Epidermal melanocyte (primary cell): ENCODE measurements around the gene NLGN1.

ENCODE experiments used
- DNase-seq: peaks from one replicate; pipeline ENCODE4 v3.0.0; 2011; ENCODE audit warnings: low spot score; ENCODE audit not compliant: insufficient read length

Gene NLGN1

DNA sequence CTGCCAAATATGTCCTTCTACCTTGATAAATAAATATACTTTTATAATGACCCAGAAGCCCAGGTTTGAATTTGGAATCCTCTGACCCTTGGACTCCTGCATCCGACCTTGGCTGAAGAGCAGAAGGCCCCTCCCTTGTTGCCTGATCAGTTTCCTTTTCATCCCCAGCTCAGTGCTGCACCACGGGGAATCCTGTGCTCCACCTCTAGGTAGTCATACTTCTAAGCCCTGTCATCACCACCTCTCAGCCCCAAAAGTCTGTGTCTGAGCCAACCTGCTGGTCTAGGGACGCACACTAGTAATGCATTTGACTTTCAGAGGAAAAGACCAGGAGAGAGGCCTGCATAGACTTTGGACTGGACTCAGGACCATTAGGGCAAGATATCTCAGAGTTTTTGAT lies 310.6 kb downstream of the NLGN1 start:
- DNase-seq: no peak

DNA sequence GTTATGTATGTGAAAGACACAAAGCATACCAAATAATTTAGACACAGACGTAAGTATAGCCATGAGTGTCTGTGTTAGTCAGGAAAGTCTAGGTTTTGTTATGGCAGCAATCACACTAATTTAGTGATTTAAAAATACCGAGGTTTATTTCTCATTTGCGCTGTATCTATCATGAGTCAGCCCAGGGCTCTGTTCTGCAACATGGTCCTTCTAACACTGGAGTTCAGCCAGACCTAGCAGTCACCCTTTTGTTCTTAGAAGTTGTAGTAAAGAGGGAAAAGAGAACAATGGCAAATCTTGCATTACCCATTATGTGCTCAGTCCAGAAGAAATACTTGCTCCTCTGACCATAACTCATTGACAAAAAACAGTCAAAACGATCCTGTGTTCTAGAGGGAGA lies 311.5 kb downstream of the NLGN1 start:
- DNase-seq: no peak

DNA sequence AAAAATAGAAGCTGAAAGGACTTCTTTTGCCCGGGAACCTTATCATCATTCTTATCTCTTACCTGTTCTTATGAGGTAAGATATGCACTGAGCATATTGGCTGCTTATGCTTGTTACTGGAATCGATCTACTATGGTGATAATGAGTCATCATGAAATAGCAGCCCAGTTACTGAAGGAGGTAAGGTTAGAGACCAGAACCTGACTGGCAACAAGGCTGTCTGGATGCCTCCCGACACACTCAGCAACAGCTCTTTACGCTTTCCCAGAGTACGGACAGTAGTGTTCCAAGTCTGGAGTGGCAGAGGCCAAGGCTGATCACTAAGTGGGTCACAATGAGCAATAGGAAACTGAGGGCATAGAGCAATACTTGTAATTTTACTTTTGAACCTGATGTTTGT lies 314.1 kb downstream of the NLGN1 start:
- no peak for DNase-seq

GRCh38 chr3:173719585-173719984 lies 322.0 kb downstream of the NLGN1 start:
- no peak for DNase-seq

- no peak for DNase-seq
These were observed 328.0 kb downstream of the NLGN1 start for GRCh38 chr3:173725507-173725906.

- no peak for DNase-seq
These were observed 332.8 kb downstream of the NLGN1 start for GRCh38 chr3:173730391-173730790.

DNA sequence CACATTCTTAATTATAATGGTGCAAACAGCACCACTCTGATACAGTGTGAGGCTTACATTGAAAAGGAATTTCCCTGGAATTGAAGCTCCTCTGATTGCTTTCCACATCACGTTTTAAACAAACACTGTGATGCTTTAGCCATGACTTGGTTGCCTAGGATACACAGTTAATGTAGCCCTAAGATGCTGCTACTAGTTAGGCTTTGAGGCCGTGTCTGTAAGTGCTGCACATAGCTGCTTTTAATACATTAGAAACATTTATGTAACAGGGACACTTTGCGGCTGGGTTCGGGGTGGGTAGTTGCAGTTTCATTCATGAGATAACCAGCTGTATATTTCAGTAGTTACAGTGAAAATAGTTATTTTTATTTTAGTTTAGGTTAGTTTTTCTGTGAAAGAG lies 334.7 kb downstream of the NLGN1 start:
- no peak for DNase-seq

DNA sequence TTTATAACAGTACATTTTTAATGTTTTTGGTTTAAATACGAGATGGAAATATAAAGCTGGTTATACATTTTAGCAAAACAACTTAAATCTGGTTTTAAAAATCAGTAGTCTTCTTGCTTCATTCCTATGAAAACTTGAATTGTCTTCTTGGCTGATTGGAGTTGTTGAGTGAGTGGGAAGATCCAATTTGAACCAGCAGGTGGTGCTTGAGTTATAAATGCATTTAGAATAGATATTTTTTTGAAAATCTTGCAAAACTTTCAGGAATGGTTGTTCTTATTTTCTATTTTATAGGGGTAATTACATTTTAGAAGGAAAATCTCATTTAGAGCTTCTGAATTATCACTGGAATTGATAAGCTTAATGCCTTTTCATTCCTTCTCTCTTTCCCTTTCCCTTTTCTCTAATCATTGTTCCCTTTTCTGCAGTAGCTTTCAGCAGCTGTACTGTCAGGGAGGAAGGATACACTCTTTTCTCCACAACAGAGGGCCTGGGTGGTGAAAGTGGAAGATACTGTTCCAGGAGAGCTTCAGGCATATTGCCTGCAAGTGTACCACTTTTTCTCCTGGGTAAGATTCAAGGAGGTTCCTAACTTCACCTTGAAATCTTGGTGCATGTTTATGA lies 335.6 kb downstream of the NLGN1 start:
- no peak for DNase-seq

DNA sequence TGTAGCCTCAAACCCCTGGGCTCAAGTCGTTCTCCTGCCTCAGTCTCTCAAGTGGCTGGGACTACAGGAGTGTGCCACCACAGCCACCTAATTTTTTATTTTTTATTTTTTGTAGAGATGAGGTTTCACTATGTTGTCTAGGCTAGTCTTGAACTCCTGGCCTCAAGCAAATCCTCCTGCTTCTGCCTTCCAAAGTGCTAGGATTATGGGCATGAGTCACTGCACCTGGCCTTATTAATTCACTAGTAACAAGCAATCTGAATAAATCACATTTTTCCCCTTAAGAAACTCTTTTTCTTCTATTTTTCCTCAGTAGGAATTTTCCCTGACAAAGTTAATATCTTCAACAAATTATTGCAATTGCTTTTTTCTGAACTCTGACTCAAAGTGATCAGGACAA lies 336.9 kb downstream of the NLGN1 start:
- DNase-seq: no peak

- no peak for DNase-seq
These were observed 337.4 kb downstream of the NLGN1 start for GRCh38 chr3:173734895-173735294.

GRCh38 chr3:173735841-173736240 lies 338.3 kb downstream of the NLGN1 start:
- no peak for DNase-seq

DNA sequence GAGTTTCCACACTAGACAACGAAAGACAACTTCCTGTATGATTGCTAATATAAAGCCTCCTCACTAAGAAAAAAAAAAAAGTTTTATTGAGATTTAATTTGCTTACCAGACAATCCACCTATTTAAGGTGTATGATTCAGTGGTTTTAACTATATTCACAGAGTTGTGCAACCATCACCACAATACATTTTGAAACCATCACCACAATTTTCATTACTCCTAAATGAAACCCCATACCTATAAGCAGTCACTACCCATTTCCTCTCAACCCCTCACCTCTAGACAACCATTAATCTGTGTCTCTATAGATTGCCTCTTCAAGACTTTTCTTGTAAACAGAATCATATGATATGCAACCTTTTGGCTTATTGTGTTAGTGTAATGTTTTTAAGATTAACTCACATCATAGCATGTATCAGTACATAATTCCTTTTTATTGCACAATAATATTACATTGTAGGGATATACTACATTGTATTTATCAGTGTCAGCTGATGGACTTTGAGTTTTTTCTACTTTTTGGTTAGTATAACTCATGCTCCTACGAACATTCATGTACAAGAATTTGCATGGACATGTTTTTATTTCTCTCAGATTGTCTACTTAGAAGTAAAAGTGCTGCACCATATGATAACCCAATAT lies 339.7 kb downstream of the NLGN1 start:
- DNase-seq: no peak

GRCh38 chr3:173739726-173740125 lies 342.2 kb downstream of the NLGN1 start:
- no peak for DNase-seq

- no peak for DNase-seq
These were observed 344.9 kb downstream of the NLGN1 start for GRCh38 chr3:173742491-173742890.

GRCh38 chr3:173743111-173743510 lies 345.6 kb downstream of the NLGN1 start:
- DNase-seq: no peak

DNA sequence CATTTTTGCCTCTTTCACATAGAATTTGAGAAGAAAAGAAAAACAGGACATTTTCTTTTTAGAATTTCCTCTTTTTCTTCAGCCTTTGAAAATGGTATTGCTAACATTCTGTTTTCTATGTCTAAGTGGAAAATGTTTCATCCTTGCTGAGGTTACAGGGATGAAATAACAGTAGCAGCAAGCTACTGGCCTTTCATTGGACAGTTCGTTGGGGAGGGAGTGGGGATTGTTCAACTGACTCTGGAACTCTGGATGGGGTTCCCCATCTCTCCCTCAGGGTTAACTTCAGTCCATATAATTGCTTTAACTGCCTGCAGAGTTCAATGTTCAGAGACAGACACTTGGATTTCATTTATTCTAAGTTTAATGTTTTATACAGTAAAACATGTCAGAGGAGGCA lies 346.0 kb downstream of the NLGN1 start:
- no peak for DNase-seq

DNA sequence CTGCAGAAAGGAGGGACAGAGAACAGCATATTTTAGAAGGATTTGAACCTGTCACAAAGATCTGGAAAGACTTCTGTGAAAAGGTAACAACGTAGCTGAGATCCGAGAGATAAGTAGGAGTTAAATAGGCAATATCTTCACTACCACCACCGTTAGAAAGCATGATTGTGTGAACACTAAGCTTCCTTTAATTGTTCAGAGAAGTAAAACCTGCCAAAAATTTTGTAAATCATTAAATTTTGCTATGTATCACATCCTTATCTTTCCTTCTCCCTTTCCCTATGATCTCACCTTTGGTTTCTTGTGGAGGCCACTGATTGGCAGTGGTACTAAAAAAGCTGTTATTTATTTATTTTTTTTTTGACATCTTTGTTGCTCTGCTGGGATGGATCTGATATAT lies 346.9 kb downstream of the NLGN1 start:
- DNase-seq: no peak

DNA sequence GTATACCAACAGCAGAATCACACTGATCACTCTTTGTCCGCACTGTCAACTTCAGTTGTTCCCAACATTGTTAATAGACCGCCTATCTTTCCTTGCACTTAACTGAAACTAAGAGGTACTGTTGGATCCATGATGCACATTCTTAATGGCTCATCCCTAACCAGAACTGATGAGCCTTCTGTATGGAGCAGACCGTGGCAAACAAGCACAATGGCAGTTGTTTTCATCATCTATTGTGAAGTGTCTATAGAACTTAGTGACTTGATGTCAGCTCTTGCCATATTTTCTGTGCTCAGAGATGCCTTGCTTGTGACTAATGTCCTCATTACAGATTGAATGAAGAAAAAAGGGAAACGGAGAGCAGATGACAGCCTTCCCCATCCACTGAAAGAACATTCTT lies 347.4 kb downstream of the NLGN1 start:
- DNase-seq: no peak

- DNase-seq: no peak
These were observed 348.6 kb downstream of the NLGN1 start for GRCh38 chr3:173745952-173746682.

GRCh38 chr3:173747427-173747826 lies 349.9 kb downstream of the NLGN1 start:
- DNase-seq: no peak

DNA sequence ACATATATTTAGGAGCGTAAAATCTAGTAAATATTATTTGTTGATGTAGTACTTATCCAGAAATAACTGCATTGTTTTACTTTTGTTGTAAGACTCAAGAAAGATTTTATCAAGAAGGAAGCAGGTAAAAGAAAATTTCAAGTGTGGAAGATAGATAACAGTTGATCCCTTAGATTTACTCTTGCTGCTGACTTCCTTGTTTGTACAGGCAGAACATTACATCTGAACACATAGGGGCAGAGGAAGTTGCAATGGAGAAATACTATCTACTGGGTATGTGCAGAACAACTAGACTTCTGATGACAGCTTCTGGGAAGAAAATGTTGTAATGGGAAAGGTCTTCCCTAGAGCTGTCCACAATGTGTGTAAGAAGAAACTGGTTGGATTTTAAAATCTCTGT lies 350.6 kb downstream of the NLGN1 start:
- DNase-seq: no peak

DNA sequence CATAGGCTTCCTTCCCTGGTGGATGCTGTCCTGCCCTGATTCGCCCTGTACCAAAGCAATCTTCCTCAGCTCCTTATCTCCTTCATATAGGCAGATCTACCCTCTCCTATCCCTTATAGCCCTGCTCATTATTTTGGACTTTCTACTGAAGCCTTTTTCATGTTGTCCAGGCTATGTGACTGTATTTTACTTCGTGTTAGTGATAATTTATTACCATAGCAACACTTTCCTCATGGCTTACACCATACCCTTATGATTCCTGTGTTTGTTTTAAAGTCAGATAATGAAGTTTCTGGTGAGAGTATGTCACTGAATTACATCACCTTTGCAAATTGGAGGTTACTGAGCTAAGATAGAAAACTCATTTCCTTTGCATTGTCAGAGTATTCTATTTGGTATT lies 352.6 kb downstream of the NLGN1 start:
- no peak for DNase-seq

GRCh38 chr3:173750591-173750990 lies 353.0 kb downstream of the NLGN1 start:
- DNase-seq: no peak
